CD4-positive, alpha-beta T cell treated with Interleukin-17A for 4 hours (primary cell): ENCODE data around the gene SHISA2.

ENCODE experiments used
- DNase-seq: peaks from one replicate; pipeline ENCODE4 v3.0.0-alpha.2; 2020; ENCODE audit warnings: mixed read lengths

Gene SHISA2

GRCh38 chr13:26047040-26047439 lies 4.8 kb downstream of the SHISA2 start:
- DNase-seq: no peak

GRCh38 chr13:26046639-26047038 lies 5.2 kb downstream of the SHISA2 start:
- DNase-seq: no peak

DNA sequence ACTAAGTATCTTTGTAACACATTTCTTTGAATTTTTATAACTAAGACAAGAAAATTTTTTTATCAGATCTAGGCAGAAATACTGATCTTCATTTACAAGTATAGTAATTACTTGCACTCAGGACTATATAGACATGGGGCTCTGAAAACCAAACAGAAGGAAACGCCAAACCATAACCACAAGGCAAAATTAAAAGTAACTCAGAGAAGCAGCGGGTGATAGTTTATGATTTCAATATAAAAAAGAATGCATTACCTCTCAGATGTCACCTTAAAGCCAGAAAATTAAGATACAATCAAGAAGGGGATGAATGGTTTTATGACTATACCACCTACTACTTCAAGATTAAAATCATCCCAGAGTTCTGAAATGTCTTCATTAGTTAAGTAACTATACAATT lies 6.7 kb downstream of the SHISA2 start:
- DNase-seq: no peak

DNA sequence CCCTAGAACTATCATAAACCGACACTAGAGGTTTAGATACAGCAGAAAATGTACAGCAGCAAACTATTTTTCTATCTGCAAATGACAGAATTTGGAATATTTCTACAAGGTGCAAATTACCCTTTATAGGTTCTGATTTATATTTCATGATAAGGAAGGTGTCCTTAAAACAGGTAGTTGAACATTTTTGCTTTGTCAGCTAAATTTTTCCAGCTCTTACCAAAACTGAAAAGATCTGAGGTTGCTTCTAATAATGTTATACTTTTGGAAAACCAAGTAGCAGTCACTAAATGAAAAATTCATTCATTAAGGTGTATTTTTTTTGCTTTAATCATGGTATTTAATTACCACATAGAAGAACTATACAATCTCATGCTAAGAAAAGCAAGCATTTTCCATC lies 9.0 kb downstream of the SHISA2 start:
- no peak for DNase-seq

GRCh38 chr13:26041444-26041843 lies 10.4 kb downstream of the SHISA2 start:
- no peak for DNase-seq

- no peak for DNase-seq
Observed at GRCh38 chr13:26038931-26039475, 12.8 kb downstream of the SHISA2 start.

DNA sequence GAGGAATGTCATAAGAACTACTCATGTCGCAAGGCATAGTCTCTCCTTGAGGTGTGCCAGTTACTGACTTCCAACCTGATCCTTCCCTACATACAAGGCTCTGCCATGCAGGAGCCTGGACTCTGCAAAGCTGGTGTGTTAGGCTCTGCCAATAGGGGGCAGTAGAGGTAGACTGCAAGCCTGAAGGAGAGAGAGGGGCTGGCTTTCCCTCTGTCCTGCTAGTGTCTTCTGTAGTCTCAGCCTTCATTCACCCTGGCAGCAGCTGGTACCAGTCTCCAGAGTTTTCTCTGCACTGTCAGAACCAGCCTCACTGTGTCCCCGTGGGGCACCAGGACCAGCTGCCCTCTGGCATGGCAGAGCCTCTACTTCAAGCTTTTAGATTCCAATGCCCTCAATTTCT lies 14.5 kb downstream of the SHISA2 start:
- peak; percentile 24 for DNase-seq

GRCh38 chr13:26036383-26036782 lies 15.4 kb downstream of the SHISA2 start:
- DNase-seq: no peak

DNA sequence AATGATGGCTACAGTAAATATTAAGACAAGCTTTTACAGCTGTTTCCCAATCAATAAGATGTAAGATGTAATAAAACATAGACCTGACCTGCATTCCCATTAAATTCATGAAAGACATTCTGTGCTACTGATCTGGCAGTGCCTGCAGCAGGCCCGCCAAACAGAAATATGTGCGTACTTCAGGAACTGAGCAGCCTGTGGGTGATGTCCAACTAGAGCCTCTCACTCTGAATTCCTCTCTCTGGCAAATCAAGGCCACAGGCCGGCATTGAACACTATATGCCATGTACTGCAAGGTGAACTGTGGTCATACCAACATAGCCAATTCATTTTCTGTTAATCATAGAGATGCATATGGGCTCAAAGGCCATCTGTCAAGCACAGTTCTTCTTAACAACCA lies 17.8 kb downstream of the SHISA2 start:
- DNase-seq: no peak

DNA sequence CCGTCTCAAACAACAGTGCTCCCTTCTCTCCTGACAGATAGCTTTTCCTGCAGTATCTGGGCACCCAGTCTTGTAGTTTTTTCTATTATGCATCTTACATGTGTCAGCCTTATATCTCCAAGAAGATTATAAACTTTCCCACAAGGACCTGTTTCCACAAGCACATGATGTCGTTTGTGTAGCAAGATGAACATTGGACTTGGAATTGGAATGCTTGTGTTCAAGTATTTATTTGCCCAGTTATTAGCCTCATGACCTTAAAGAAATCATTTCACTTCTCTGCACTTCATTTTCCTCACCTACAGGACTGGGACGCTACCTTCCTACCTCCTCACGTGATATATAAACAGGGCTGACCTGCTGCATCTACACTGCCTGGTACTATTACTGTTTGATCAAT lies 21.5 kb downstream of the SHISA2 start:
- no peak for DNase-seq

DNA sequence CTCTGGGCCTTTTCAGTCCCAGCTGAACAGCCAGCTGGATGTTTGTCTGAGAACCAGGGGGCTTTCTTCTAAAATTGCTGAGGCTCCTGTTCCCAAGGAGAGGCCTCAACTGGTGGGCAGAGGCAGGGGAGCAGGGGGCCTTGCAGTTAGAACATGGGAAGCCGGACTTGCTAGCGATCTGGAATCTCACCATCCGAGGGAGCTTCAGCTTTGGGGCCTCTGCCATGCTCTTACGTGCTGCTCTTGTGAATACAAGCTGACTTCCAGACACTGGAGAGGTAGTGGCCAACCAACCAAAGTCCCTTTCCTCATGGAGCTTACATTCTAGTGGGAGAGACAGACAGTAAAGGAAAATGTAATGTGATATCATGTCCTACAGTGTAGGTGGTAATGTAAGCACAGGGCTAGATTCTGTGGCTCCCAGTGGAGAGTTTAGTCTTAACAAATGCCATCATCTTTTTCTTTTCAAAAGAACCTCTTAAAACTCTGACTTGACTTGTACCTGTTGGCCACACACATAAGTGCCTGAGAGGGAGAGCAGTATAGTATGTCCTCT lies 22.2 kb downstream of the SHISA2 start:
- no peak for DNase-seq

- no peak for DNase-seq
Observed at GRCh38 chr13:26026211-26026610, 25.6 kb downstream of the SHISA2 start.

- DNase-seq: no peak
Observed at GRCh38 chr13:26025771-26026170, 26.0 kb downstream of the SHISA2 start.

- DNase-seq: no peak
Observed at GRCh38 chr13:26025196-26025595, 26.6 kb downstream of the SHISA2 start.

- no peak for DNase-seq
Observed at GRCh38 chr13:26024558-26024957, 27.3 kb downstream of the SHISA2 start.

GRCh38 chr13:26022538-26023292 lies 29.1 kb downstream of the SHISA2 start:
- no peak for DNase-seq

- no peak for DNase-seq
Observed at GRCh38 chr13:26021956-26022355, 29.9 kb downstream of the SHISA2 start.

GRCh38 chr13:26021516-26021915 lies 30.3 kb downstream of the SHISA2 start:
- DNase-seq: no peak

DNA sequence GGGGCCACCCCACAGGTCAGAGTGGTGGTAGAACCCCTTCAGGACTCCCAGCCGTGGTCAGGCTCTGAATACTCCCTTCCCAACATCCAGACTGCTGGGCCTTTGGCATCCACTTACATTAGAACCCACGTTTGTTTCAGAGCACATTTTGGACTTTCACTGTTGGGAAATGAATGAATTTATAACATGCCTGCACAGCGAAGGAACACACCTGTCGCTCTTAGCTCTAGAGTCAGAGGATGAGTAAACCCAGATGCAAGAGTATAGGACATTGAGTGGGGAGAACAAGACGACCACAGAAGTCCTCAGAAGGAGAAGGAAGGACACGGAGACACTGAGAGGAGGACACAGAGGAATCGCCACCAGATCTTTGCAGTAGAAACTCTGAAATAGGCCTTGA lies 30.9 kb downstream of the SHISA2 start:
- DNase-seq: no peak

- DNase-seq: no peak
Observed at GRCh38 chr13:26019881-26020870, 31.6 kb downstream of the SHISA2 start.

DNA sequence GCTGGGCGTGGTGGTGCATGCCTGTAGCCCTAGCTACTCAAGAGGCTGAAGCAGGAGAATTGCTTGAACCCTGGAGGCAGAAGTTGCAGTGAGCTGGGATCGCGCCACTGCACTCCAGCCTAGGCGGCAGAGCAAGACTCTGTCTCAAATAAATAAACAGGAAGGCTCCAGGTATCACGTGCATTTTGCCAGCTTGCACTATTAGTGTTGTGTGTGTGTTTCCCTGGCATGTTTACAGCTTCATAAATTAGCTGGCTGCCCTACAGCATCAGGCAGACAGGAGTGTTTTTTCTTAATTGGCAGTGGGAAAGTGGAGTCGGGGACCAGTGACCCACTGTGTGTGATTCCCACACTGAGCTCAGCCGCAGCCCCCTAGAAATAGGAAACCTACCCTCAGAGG lies 32.6 kb downstream of the SHISA2 start:
- DNase-seq: no peak

DNA sequence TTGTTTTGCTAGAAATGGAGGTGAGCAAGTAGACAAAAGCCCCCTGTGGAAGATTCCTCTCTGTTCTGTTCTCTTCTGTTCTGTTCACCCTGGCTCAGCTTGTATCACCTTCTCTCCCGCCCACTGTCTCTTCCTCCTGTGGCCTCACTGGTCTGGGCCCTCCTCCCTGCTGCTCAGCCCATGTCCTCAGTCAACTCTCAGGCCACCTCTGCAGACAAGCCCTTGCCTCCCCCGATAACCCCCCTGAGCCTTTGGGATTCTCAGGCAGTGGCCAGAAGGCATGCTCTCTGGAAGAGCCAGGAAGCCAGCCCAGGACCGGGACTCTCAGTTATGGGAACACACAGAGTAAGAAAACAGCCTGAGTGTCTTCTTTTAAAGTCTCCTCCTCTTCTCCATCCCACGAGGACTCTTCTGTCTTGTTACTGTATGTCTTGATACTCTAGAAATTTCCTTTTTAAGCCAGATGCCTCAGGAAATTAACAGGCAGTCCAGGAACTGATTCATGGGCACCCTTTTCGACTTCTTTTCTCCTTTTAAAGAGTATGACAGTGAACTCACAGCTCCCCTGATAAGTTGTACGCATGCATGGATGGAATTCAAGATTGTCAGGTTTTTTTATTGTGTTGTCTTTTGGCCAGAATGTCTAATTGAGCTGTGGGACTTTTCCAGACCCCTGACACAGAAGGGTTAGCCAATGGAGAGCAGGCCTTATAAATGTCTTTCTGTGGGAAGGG lies 33.7 kb downstream of the SHISA2 start:
- DNase-seq: no peak
